Fibroblast of mammary gland (primary cell): ENCODE results near the gene MANSC1.

Source experiments
- DNase-seq: peaks from one replicate; pipeline ENCODE4 v3.0.0-alpha.2; 2010; ENCODE audit warnings: low read depth
- H3K4me3 ChIP-seq: 2 replicates; pipeline ENCODE4 v1.5.1; 2011; ENCODE audit warnings: low read depth, mild to moderate bottlenecking, low read length, moderate library complexity; ENCODE audit not compliant: control insufficient read depth
- CTCF ChIP-seq: conservative IDR thresholded peaks from 2 replicates; pipeline ENCODE4 v1.5.1; 2011; ENCODE audit warnings: low read depth, low read length, inconsistent platforms; ENCODE audit not compliant: control insufficient read depth, insufficient read depth

MANSC1 gene

GRCh38 chr12:12301122-12301521, 48.9 kb downstream of the MANSC1 start:
- DNase-seq, result no peak
- H3K4me3 ChIP-seq, result no peak overlapping the region
- no peak for TF ChIP-seq CTCF

- DNase-seq, result no peak
- no peak for TF ChIP-seq CTCF
These were observed 52.7 kb downstream of the MANSC1 start for GRCh38 chr12:12297201-12297830.

GRCh38 chr12:12294215-12295005, 55.6 kb downstream of the MANSC1 start:
- no peak overlapping the region for H3K4me3 ChIP-seq
- no peak for TF ChIP-seq CTCF
- DNase-seq, result no peak

More at GRCh38 chr12:12297201-12297830, 52.7 kb downstream of the MANSC1 start:
- no peak overlapping the region for H3K4me3 ChIP-seq

- TF ChIP-seq CTCF, result no peak
- DNase-seq, result no peak
- H3K4me3 ChIP-seq, result no peak overlapping the region
These were observed 59.8 kb downstream of the MANSC1 start for GRCh38 chr12:12290206-12290605.

GRCh38 chr12:12286441-12286840, 63.6 kb downstream of the MANSC1 start:
- no peak overlapping the region for H3K4me3 ChIP-seq
- DNase-seq, result no peak
- no peak for TF ChIP-seq CTCF

- TF ChIP-seq CTCF, result no peak
- peak; percentile 38 for DNase-seq
- H3K4me3 ChIP-seq, result no peak overlapping the region
These were observed 67.1 kb downstream of the MANSC1 start for GRCh38 chr12:12282761-12283425.
